ENCODE data around the gene PPP2R2C.

The PPP2R2C gene

GRCh38 chr4:6443035-6444023, 29.1 kb downstream of the PPP2R2C start:
- Histone ChIP-seq H3K9me2 (replicated peaks; ENCODE audit: low read depth, low read length) (no peaks in the 10 kb centered on the region), H3K4me1 (ENCODE audit: insufficient read depth, low read length, poor library complexity, severe bottlenecking) (no peaks in the 10 kb centered on the region), H3K27me3 (ENCODE audit: insufficient read depth, low read length, poor library complexity, severe bottlenecking) (no peaks in the 10 kb centered on the region), H4K20me1 (ENCODE audit: insufficient read depth, low read length, poor library complexity, severe bottlenecking) (no peaks in the 10 kb centered on the region), H2AFZ (ENCODE audit: low read length) (no peak overlapping the region), H3K9me3 (ENCODE audit: insufficient read depth, low read depth, low read length) (no peaks in the 10 kb centered on the region), H3F3A (ENCODE audit: low read depth) (no peaks in the 10 kb centered on the region), H3K36me3 (ENCODE audit: insufficient read depth, low read length) (no peaks in the 10 kb centered on the region), H3K79me2 (ENCODE audit: insufficient read depth, low read length) (no peaks in the 10 kb centered on the region), H3K4me3 (ENCODE audit: low read length, poor library complexity, severe bottlenecking) (no peak overlapping the region), H3K4me2 (ENCODE audit: low read depth, low read length, poor library complexity, severe bottlenecking) (no peak overlapping the region), H3K9ac (ENCODE audit: low read depth, low read length, poor library complexity, severe bottlenecking) (no peak overlapping the region)
- TF ChIP-seq EZH2phosphoT487 (IDR thresholded peaks at IDR 0.05; ENCODE audit: borderline replicate concordance) (no peak), CTCF (conservative IDR thresholded peaks at IDR 0.05; ENCODE audit: low read length) (no peak)

- no peak overlapping the region for H3K9ac ChIP-seq (ENCODE audit: low read depth, low read length, poor library complexity, severe bottlenecking)
- no peaks in the 10 kb centered on the region for H3K36me3 ChIP-seq (ENCODE audit: insufficient read depth, low read length)
- no peaks in the 10 kb centered on the region for H3F3A ChIP-seq (ENCODE audit: low read depth)
- no peak overlapping the region for H3K4me3 ChIP-seq (ENCODE audit: low read length, poor library complexity, severe bottlenecking)
- TF ChIP-seq EZH2phosphoT487 (IDR thresholded peaks at IDR 0.05; ENCODE audit: borderline replicate concordance) (no peak), CTCF (conservative IDR thresholded peaks at IDR 0.05; ENCODE audit: low read length) (no peak)
- no peaks in the 10 kb centered on the region for H3K27me3 ChIP-seq (ENCODE audit: insufficient read depth, low read length, poor library complexity, severe bottlenecking)
- no peaks in the 10 kb centered on the region for H4K20me1 ChIP-seq (ENCODE audit: insufficient read depth, low read length, poor library complexity, severe bottlenecking)
- H3K4me1 ChIP-seq (ENCODE audit: insufficient read depth, low read length, poor library complexity, severe bottlenecking) = no peaks in the 10 kb centered on the region
- H3K79me2 ChIP-seq (ENCODE audit: insufficient read depth, low read length) = no peaks in the 10 kb centered on the region
- H3K4me2 ChIP-seq (ENCODE audit: low read depth, low read length, poor library complexity, severe bottlenecking) = no peak overlapping the region
- no peaks in the 10 kb centered on the region for H3K9me3 ChIP-seq (ENCODE audit: insufficient read depth, low read depth, low read length)
- H3K9me2 ChIP-seq (replicated peaks; ENCODE audit: low read depth, low read length) = no peaks in the 10 kb centered on the region
- H2AFZ ChIP-seq (ENCODE audit: low read length) = no peak overlapping the region
Measured at GRCh38 chr4:6442555-6442954, 29.9 kb downstream of the PPP2R2C start.

- Histone ChIP-seq H2AFZ (ENCODE audit: low read length) (no peak overlapping the region), H3K79me2 (ENCODE audit: insufficient read depth, low read length) (no peaks in the 10 kb centered on the region), H3K36me3 (ENCODE audit: insufficient read depth, low read length) (no peaks in the 10 kb centered on the region), H3K9ac (ENCODE audit: low read depth, low read length, poor library complexity, severe bottlenecking) (no peak overlapping the region), H3K4me1 (ENCODE audit: insufficient read depth, low read length, poor library complexity, severe bottlenecking) (no peaks in the 10 kb centered on the region), H3K9me3 (ENCODE audit: insufficient read depth, low read depth, low read length) (no peaks in the 10 kb centered on the region), H3K4me3 (ENCODE audit: low read length, poor library complexity, severe bottlenecking) (no peak overlapping the region), H3K4me2 (ENCODE audit: low read depth, low read length, poor library complexity, severe bottlenecking) (no peak overlapping the region), H3F3A (ENCODE audit: low read depth) (no peaks in the 10 kb centered on the region), H3K27me3 (ENCODE audit: insufficient read depth, low read length, poor library complexity, severe bottlenecking) (no peaks in the 10 kb centered on the region), H3K9me2 (replicated peaks; ENCODE audit: low read depth, low read length) (no peaks in the 10 kb centered on the region), H4K20me1 (ENCODE audit: insufficient read depth, low read length, poor library complexity, severe bottlenecking) (no peaks in the 10 kb centered on the region)
- TF ChIP-seq EZH2phosphoT487 (IDR thresholded peaks at IDR 0.05; ENCODE audit: borderline replicate concordance) (no peak), CTCF (conservative IDR thresholded peaks at IDR 0.05; ENCODE audit: low read length) (no peak)
Measured at GRCh38 chr4:6441758-6442157, 30.7 kb downstream of the PPP2R2C start.
